Neuronal stem cell (in vitro differentiated cells): Measurements from ENCODE around the gene RNF114.

Source experiments
- DNase-seq: peaks from one replicate; pipeline ENCODE4 v3.0.0-alpha.2; 2013; ENCODE audit warnings: low spot score
- H2AFZ ChIP-seq: one replicate; pipeline ENCODE4 v1.6.1; 2013; ENCODE audit warnings: mild to moderate bottlenecking, low read length, inconsistent platforms
- H2AK5ac ChIP-seq: 2 replicates; pipeline ENCODE4 v1.6.1; 2013; ENCODE audit warnings: low read depth, mild to moderate bottlenecking, inconsistent platforms, low read length, moderate library complexity, mixed read lengths
- H2BK120ac ChIP-seq: 2 replicates; pipeline ENCODE4 v1.6.1; 2013; ENCODE audit warnings: low read depth, mild to moderate bottlenecking, inconsistent platforms, low read length, moderate library complexity, mixed read lengths
- H2BK12ac ChIP-seq: one replicate; pipeline ENCODE4 v1.6.1; 2013; ENCODE audit warnings: low read length, inconsistent platforms
- H2BK15ac ChIP-seq: 2 replicates; pipeline ENCODE4 v1.6.1; 2013; ENCODE audit warnings: mild to moderate bottlenecking, low read length, inconsistent platforms, mixed read lengths
- H2BK5ac ChIP-seq: one replicate; pipeline ENCODE4 v1.6.1; 2013; ENCODE audit warnings: inconsistent platforms, mild to moderate bottlenecking, low read length, moderate library complexity
- H3K14ac ChIP-seq: one replicate; pipeline ENCODE4 v1.6.1; 2013; ENCODE audit warnings: low read length, inconsistent platforms
- H3K18ac ChIP-seq: 2 replicates; pipeline ENCODE4 v1.6.1; 2013; ENCODE audit warnings: low read length, inconsistent platforms
- H3K23ac ChIP-seq: 2 replicates; pipeline ENCODE4 v1.6.1; 2013; ENCODE audit warnings: low read depth, mild to moderate bottlenecking, mixed read lengths, low read length, inconsistent platforms; ENCODE audit not compliant: poor library complexity
- H3K27ac ChIP-seq: replicated peaks from 3 replicates; pipeline ENCODE4 v1.5.1; 2013; ENCODE audit warnings: low read length, inconsistent platforms
- H3K27me3 ChIP-seq, 3 experiments: 2 replicates each; pipeline ENCODE4 v1.6.1; 2013; ENCODE audit warnings: low read length in 3 of 3, mild to moderate bottlenecking in 2 of 3, inconsistent platforms in 1 of 3, low read depth in 1 of 3, mixed read lengths in 1 of 3, moderate library complexity in 1 of 3; ENCODE audit not compliant: control insufficient read depth in 3 of 3, insufficient read depth in 3 of 3
- H3K36me3 ChIP-seq, 2 donors: replicated peaks in 1 of 2; 2 replicates each; pipeline ENCODE4 v1.6.1; 2013; ENCODE audit warnings: low read length in 2 of 2; ENCODE audit not compliant: control insufficient read depth in 2 of 2, insufficient read depth in 2 of 2
- H3K4ac ChIP-seq: 2 replicates; pipeline ENCODE4 v1.6.1; 2013; ENCODE audit warnings: inconsistent platforms, mild to moderate bottlenecking, low read length, moderate library complexity
- H3K4me1 ChIP-seq, 2 donors: 1 replicate in 1 of 2; 2 replicates in 1 of 2; pipeline ENCODE4 v1.6.1; 2013; ENCODE audit warnings: low read length in 2 of 2, low read depth in 1 of 2; ENCODE audit not compliant: control insufficient read depth in 2 of 2, insufficient read depth in 1 of 2
- H3K4me2 ChIP-seq: one replicate; pipeline ENCODE4 v1.6.1; 2013; ENCODE audit warnings: mild to moderate bottlenecking, low read length, inconsistent platforms; ENCODE audit not compliant: insufficient read depth, poor library complexity, severe bottlenecking
- H3K4me3 ChIP-seq, 2 donors: 2 replicates each; pipeline ENCODE4 v1.5.1; 2013; ENCODE audit warnings: low read length in 2 of 2, mild to moderate bottlenecking in 2 of 2, inconsistent platforms in 1 of 2, moderate library complexity in 1 of 2
- H3K79me1 ChIP-seq: one replicate; pipeline ENCODE4 v1.6.1; 2013; ENCODE audit warnings: low read depth, mild to moderate bottlenecking, inconsistent platforms, low read length, moderate library complexity
- H3K9ac ChIP-seq: one replicate; pipeline ENCODE4 v1.6.1; 2013; ENCODE audit warnings: mild to moderate bottlenecking, low read depth, low read length, inconsistent platforms; ENCODE audit not compliant: poor library complexity
- H3K9me3 ChIP-seq, 2 donors: replicated peaks in 1 of 2; 2 replicates each; pipeline versions ENCODE3 to v1.6.1; 2013; ENCODE audit warnings: low read length in 2 of 2, mild to moderate bottlenecking in 2 of 2, inconsistent platforms in 1 of 2, low read depth in 1 of 2, mixed read lengths in 1 of 2, moderate library complexity in 1 of 2; ENCODE audit not compliant: control insufficient read depth in 2 of 2, insufficient read depth in 1 of 2
- H4K8ac ChIP-seq: one replicate; pipeline ENCODE4 v1.6.1; 2013; ENCODE audit warnings: low read depth, mild to moderate bottlenecking, inconsistent platforms, low read length, moderate library complexity
- H4K91ac ChIP-seq: one replicate; pipeline ENCODE4 v1.6.1; 2013; ENCODE audit warnings: low read length, low read depth, mild to moderate bottlenecking, inconsistent platforms; ENCODE audit not compliant: poor library complexity
- WGBS, 2 donors: extraction: QIAGEN DNeasy Blood & Tissue Kit; methylation state at CpG; one replicate each; pipeline ENCODE4 v1.1.7; 2013; ENCODE audit warnings: missing lambda C conversion rate in 2 of 2, mixed read lengths in 1 of 2; ENCODE audit not compliant: insufficient read length in 2 of 2, insufficient replicate concordance in 1 of 2; ENCODE audit errors: extremely low coverage in 2 of 2; 5-methylcytosine and 5-hydroxymethylcytosine counted together

Gene RNF114

GRCh38 chr20:49987015-49987867 is 51.0 kb downstream of the RNF114 start:
- no peak overlapping the region for H3K4me3 ChIP-seq
- H2AK5ac ChIP-seq = no peak overlapping the region
- H3K27ac ChIP-seq = no peak overlapping the region
- peak overlapping the region; percentile 1 for H2BK5ac ChIP-seq
- peaks cover 1 to 35% of the 10 kb centered on the region in 2 donors for H3K36me3 ChIP-seq
- no peak overlapping the region for H2BK12ac ChIP-seq
- H3K9me3 ChIP-seq = no peaks in the 10 kb centered on the region
- H3K23ac ChIP-seq = no peak overlapping the region
- H2AFZ ChIP-seq = no peak overlapping the region
- no peak overlapping the region for H4K8ac ChIP-seq
- H3K4me1 ChIP-seq = peaks cover 25 to 51% of the 10 kb centered on the region in 2 donors
- H3K14ac ChIP-seq = no peak overlapping the region
- H4K91ac ChIP-seq = no peak overlapping the region
- peaks cover 0 to 2% (median 1%) of the 10 kb centered on the region in 3 experiments for H3K27me3 ChIP-seq
- DNase-seq = no peak
- H3K4me2 ChIP-seq = no peak overlapping the region
- no peak overlapping the region for H2BK120ac ChIP-seq
- no peak overlapping the region for H3K18ac ChIP-seq
- no peak overlapping the region for H3K9ac ChIP-seq
- no CpG with 5 or more reads among the region's 15 CpGs for WGBS, 2 donors
- H3K4ac ChIP-seq = no peak overlapping the region
- peaks cover 3% of the 10 kb centered on the region for H3K79me1 ChIP-seq
- H2BK15ac ChIP-seq = no peak overlapping the region

DNA sequence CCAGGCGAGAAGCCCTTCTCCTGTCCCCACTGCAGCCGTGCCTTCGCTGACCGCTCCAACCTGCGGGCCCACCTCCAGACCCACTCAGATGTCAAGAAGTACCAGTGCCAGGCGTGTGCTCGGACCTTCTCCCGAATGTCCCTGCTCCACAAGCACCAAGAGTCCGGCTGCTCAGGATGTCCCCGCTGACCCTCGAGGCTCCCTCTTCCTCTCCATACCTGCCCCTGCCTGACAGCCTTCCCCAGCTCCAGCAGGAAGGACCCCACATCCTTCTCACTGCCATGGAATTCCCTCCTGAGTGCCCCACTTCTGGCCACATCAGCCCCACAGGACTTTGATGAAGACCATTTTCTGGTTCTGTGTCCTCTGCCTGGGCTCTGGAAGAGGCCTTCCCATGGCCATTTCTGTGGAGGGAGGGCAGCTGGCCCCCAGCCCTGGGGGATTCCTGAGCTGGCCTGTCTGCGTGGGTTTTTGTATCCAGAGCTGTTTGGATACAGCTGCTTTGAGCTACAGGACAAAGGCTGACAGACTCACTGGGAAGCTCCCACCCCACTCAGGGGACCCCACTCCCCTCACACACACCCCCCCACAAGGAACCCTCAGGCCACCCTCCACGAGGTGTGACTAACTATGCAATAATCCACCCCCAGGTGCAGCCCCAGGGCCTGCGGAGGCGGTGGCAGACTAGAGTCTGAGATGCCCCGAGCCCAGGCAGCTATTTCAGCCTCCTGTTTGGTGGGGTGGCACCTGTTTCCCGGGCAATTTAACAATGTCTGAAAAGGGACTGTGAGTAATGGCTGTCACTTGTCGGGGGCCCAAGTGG is 51.9 kb downstream of the RNF114 start:
- Histone ChIP-seq H3K9ac (no peak overlapping the region), H4K91ac (no peak overlapping the region), H3K4me3 (no peak overlapping the region), H3K4me1 (peaks cover 24 to 50% of the 10 kb centered on the region in 2 donors), H4K8ac (no peak overlapping the region), H3K18ac (peak overlapping the region; percentile 63), H3K79me1 (peaks cover 3% of the 10 kb centered on the region), H3K27ac (no peak overlapping the region), H3K23ac (no peak overlapping the region), H3K9me3 (no peaks in the 10 kb centered on the region), H3K27me3 (no peaks in the 10 kb centered on the region), H2BK12ac (no peak overlapping the region), H3K36me3 (peaks cover 1 to 35% of the 10 kb centered on the region in 2 donors), H2AK5ac (no peak overlapping the region), H2AFZ (peak overlapping the region; percentile 32), H3K14ac (no peak overlapping the region), H2BK120ac (no peak overlapping the region), H2BK15ac (no peak overlapping the region), H3K4ac (no peak overlapping the region), H2BK5ac (peak overlapping the region; percentile 1), H3K4me2 (no peak overlapping the region)
- no CpG with 5 or more reads among the region's 18 CpGs for WGBS, 2 donors
- no peak for DNase-seq

- no peak for DNase-seq
- no peaks in the 10 kb centered on the region for H3K27me3 ChIP-seq
- H3K36me3 ChIP-seq = peaks cover 0 to 28% of the 10 kb centered on the region in 2 donors
- peak overlapping the region; percentile 69 for H3K27ac ChIP-seq
- no peak overlapping the region for H2BK12ac ChIP-seq
- H3K4me2 ChIP-seq = no peak overlapping the region
- H3K4me1 ChIP-seq = peaks cover 23 to 41% of the 10 kb centered on the region in 2 donors
- H2AFZ ChIP-seq = peak overlapping the region; percentile 88
- H3K79me1 ChIP-seq = no peaks in the 10 kb centered on the region
- H2AK5ac ChIP-seq = peak overlapping the region; percentile 85
- peak overlapping the region; percentile 51 for H3K9ac ChIP-seq
- H2BK15ac ChIP-seq = peak overlapping the region; percentile 41
- H3K4me3 ChIP-seq = peak overlapping the region in 1 of 2 donors; percentile 36
- no peak overlapping the region for H4K91ac ChIP-seq
- no CpG with 5 or more reads among the region's 22 CpGs for WGBS, 2 donors
- H4K8ac ChIP-seq = no peak overlapping the region
- H3K18ac ChIP-seq = peak overlapping the region; percentile 3
- H2BK5ac ChIP-seq = no peak overlapping the region
- H3K14ac ChIP-seq = no peak overlapping the region
- no peak overlapping the region for H3K23ac ChIP-seq
- H3K4ac ChIP-seq = no peak overlapping the region
- no peaks in the 10 kb centered on the region for H3K9me3 ChIP-seq
- no peak overlapping the region for H2BK120ac ChIP-seq
These were observed 53.3 kb downstream of the RNF114 start for GRCh38 chr20:49989234-49990065.
